HepG2 (cell line): ENCODE results near the gene PPP1R16B. TPM values are rescaled to one million over a fixed set of nuclear protein-coding genes. Genes with fewer than 3 reads are reported as not detected.

ENCODE experiments used
- ARID5B ChIP-seq: IDR thresholded peaks from 2 replicates; pipeline ENCODE4 v1.4.0; 2020; ENCODE audit warnings: mild to moderate bottlenecking, missing genetic modification reagents
- EEA1 ChIP-seq: sonication (generic); formaldehyde crosslinking; IDR thresholded peaks from 2 replicates; pipeline ENCODE4 v1.5.1; 2020; ENCODE audit warnings: mild to moderate bottlenecking, missing genetic modification reagents, borderline replicate concordance
- IKZF4 ChIP-seq: sonication (generic); formaldehyde crosslinking; IDR thresholded peaks from 2 replicates; pipeline ENCODE4 v1.5.1; 2020; ENCODE audit warnings: borderline replicate concordance, mild to moderate bottlenecking, low read depth, missing genetic modification reagents; ENCODE audit errors: not compliant biosample characterization
- MEIS2 ChIP-seq: sonication (generic); formaldehyde crosslinking; IDR thresholded peaks from 2 replicates; pipeline ENCODE4 v1.9.0; 2021; ENCODE audit warnings: mild to moderate bottlenecking, missing genetic modification reagents
- PITX1 ChIP-seq: sonication (generic); formaldehyde crosslinking; IDR thresholded peaks from 2 replicates; pipeline ENCODE4 v1.5.1; 2020; ENCODE audit warnings: mild to moderate bottlenecking, missing genetic modification reagents
- RARA ChIP-seq: IDR thresholded peaks from 2 replicates; pipeline ENCODE4 v1.6.1; 2016; ENCODE audit warnings: missing genetic modification reagents, missing compliant biosample characterization
- REPIN1 ChIP-seq: sonication (generic); formaldehyde crosslinking; IDR thresholded peaks from 2 replicates; pipeline ENCODE4 v1.8.0; 2022; ENCODE audit warnings: missing genetic modification reagents, low read depth, mild to moderate bottlenecking, borderline replicate concordance
- RERE ChIP-seq: IDR thresholded peaks from 2 replicates; pipeline ENCODE4 v1.6.1; 2016; ENCODE audit warnings: low read depth, missing genetic modification reagents, missing compliant biosample characterization
- SCMH1 ChIP-seq: sonication (generic); formaldehyde crosslinking; IDR thresholded peaks from 2 replicates; pipeline ENCODE4 v1.9.0; 2021; ENCODE audit warnings: missing genetic modification reagents, mild to moderate bottlenecking, borderline replicate concordance
- SETDB1 ChIP-seq: sonication (generic); formaldehyde crosslinking; IDR thresholded peaks from 2 replicates; pipeline ENCODE4 v1.5.1; 2020; ENCODE audit warnings: missing genetic modification reagents, mild to moderate bottlenecking, borderline replicate concordance
- TCF7 ChIP-seq: sonication (generic); IDR thresholded peaks from 2 replicates; pipeline ENCODE4 v1.6.1; 2016; ENCODE audit warnings: antibody characterized with exemption, low read depth
- ZMYM3 ChIP-seq: sonication (generic); formaldehyde crosslinking; IDR thresholded peaks from 2 replicates; pipeline ENCODE4 v1.5.1; 2020; ENCODE audit warnings: mild to moderate bottlenecking, missing genetic modification reagents
- ZNF263 ChIP-seq: sonication (generic); formaldehyde crosslinking; IDR thresholded peaks from 2 replicates; pipeline ENCODE4 v1.4.0; 2020; ENCODE audit warnings: missing genetic modification reagents
- ZNF567 ChIP-seq: sonication (generic); formaldehyde crosslinking; IDR thresholded peaks from 2 replicates; pipeline ENCODE4 v1.8.1; 2023; ENCODE audit warnings: mild to moderate bottlenecking, missing genetic modification reagents, borderline replicate concordance
- ZNF788 ChIP-seq: sonication (generic); formaldehyde crosslinking; IDR thresholded peaks from 2 replicates; pipeline ENCODE4 v1.5.0; 2020; ENCODE audit warnings: mild to moderate bottlenecking, missing genetic modification reagents, borderline replicate concordance
- ZNF790 ChIP-seq: sonication (generic); formaldehyde crosslinking; IDR thresholded peaks from 2 replicates; pipeline ENCODE4 v1.8.0; 2022; ENCODE audit warnings: missing genetic modification reagents, mild to moderate bottlenecking, borderline replicate concordance
- ZNF800 ChIP-seq: sonication (generic); formaldehyde crosslinking; IDR thresholded peaks from 2 replicates; pipeline ENCODE4 v1.4.0; 2020; ENCODE audit warnings: missing genetic modification reagents
- polyA plus RNA-seq, 8 experiments: library from polyadenylated mRNA; depleted of rRNA in 3 of 8; stranded (reverse) in 7 of 8; unstranded in 1 of 8; fragments of >200 nt; fragmentation: Illumina TruSeq in 4 of 8; extraction: Trizol in 4 of 8; gene quantifications; 2 replicates each; pipeline versions ENCODE4 v1.2.1 to v1.2.3, GENCODE V29; 2011 to 2016; ENCODE audit warnings: low read depth in 4 of 8, missing spikeins in 1 of 8, mixed read lengths in 1 of 8; ENCODE audit not compliant: insufficient read depth in 1 of 8
- total RNA-seq, 5 experiments: library from RNA; depleted of rRNA; stranded (reverse); fragments of >200 nt; fragmentation: Illumina TruSeq; extraction: Trizol; gene quantifications; 2 replicates each; pipeline ENCODE4 v1.2.3, GENCODE V29; 2016; ENCODE audit warnings: low read depth in 1 of 5

Gene PPP1R16B
- total and polyA plus RNA-seq, 2 of the 13 experiments (the other 11 are each of a cell fraction or from before 2014, with no cell fraction given) = 0.02 to 0.11 TPM

GRCh38 chr20:38825901-38826625, 20.6 kb downstream of the PPP1R16B start (continued):
- TF ChIP-seq RERE (CRISPR knock-in tag) (peak; percentile 50; the same call in 1 of the 2 replicates), IKZF4 (CRISPR knock-in tag) (peak; percentile 44), ZNF567 (0 out of 2 replicates have a peak, but pooled peaks have one; percentile 12), SCMH1 (no peak), ZNF788 (CRISPR knock-in tag) (peak; percentile 75; the same call in 1 of the 2 replicates), EEA1 (CRISPR knock-in tag) (no peak), MEIS2 (CRISPR knock-in tag) (peak; percentile 68; the same call in 1 of the 2 replicates), RARA (peak; percentile 86), ZNF263 (0 out of 2 replicates have a peak, but pooled peaks have one; percentile 36), ZNF790 (CRISPR knock-in tag) (no peak), ZNF800 (CRISPR knock-in tag) (peak; percentile 80; the same call in 1 of the 2 replicates), PITX1 (CRISPR knock-in tag) (peak; percentile 76), ARID5B (peak; percentile 91), ZMYM3 (CRISPR knock-in tag) (peak; percentile 64; the same call in 1 of the 2 replicates), REPIN1 (CRISPR knock-in tag) (peak; percentile 23; the same call in 1 of the 2 replicates), SETDB1 (CRISPR knock-in tag) (no peak), TCF7 (peak; percentile 75; the same call in 1 of the 2 replicates)
